Cardiac muscle cell (in vitro differentiated cells and primary cell): ENCODE data around the gene BOD1L1. TPM values are rescaled to one million over a fixed set of nuclear protein-coding genes. Genes with fewer than 3 reads are reported as not detected.

ENCODE experiments used
- DNase-seq, 2 donors: peaks; one replicate each; pipeline versions ENCODE4 v3.0.0 to v3.0.0-alpha.2; 2010 to 2017; ENCODE audit warnings: low read depth in 1 of 2, low spot score in 1 of 2
- H3K27ac ChIP-seq: fragments of 200-600 bp; sonication (generic); 2 replicates; pipeline ENCODE4 v1.5.1; 2016
- H3K27me3 ChIP-seq: fragments of 200-600 bp; sonication (generic); 2 replicates; pipeline ENCODE4 v1.6.0; 2016; ENCODE audit warnings: control low read depth
- H3K36me3 ChIP-seq: fragments of 200-600 bp; sonication (generic); 2 replicates; pipeline ENCODE4 v1.5.1; 2016; ENCODE audit warnings: control low read depth
- H3K4me1 ChIP-seq: fragments of 200-600 bp; sonication (generic); 2 replicates; pipeline ENCODE4 v1.8.1; 2017; ENCODE audit warnings: low read depth, mild to moderate bottlenecking, mixed run types
- H3K4me3 ChIP-seq: fragments of 200-600 bp; sonication (generic); 2 replicates; pipeline ENCODE4 v1.5.1; 2016; ENCODE audit warnings: mild to moderate bottlenecking
- H3K9me3 ChIP-seq: fragments of 200-600 bp; sonication (generic); 2 replicates; pipeline ENCODE4 v1.5.1; 2017; ENCODE audit warnings: low read depth, mild to moderate bottlenecking, control low read depth
- polyA plus RNA-seq: library from polyadenylated mRNA; unstranded; fragments of >200 nt; fragmentation: Nextera tagmentation; extraction: Ambion mirVana; gene quantifications from 2 replicates; pipeline ENCODE4 v1.2.1, GENCODE V29; 2016
- total RNA-seq: library from RNA; depleted of rRNA; stranded (reverse); fragments of >200 nt; gene quantifications from 2 replicates; pipeline ENCODE4 v1.2.3, GENCODE V29; 2016
- TF ChIP-seq, protein P1 (sequence below): IDR thresholded peaks from 2 replicates; pipeline ENCODE4 v1.5.1; 2012; ENCODE audit warnings: low read depth, mild to moderate bottlenecking, low read length

The BOD1L1 gene
- total and polyA plus RNA-seq, 2 experiments from 2014 or later = 17.7 to 35.8 TPM

DNA sequence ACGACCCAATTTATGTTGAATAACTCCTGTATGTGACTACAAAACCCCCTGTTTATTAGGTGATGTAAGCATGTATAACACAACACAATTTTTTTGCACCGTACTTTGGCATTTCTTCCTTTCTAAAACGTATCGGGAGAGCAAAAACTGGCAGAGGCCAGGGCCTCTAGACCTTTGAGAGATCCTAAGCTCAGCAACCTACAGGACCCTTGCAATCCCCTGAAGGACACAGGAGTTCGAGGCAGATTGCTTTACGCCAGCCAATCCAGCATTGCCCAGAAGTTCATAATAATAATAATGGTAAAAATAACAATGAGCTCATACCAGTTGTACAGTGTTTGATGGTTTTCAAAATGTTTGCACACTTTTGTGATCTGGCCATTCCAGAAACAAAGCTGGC, 90.9 kb downstream of the BOD1L1 start:
- Histone ChIP-seq H3K27me3 (peaks cover 100% of the 10 kb centered on the region), H3K36me3 (no peaks in the 10 kb centered on the region), H3K27ac (no peak overlapping the region), H3K4me3 (no peak overlapping the region), H3K9me3 (no peaks in the 10 kb centered on the region), H3K4me1 (peaks cover 3% of the 10 kb centered on the region)
- TF ChIP-seq, protein P1, sequence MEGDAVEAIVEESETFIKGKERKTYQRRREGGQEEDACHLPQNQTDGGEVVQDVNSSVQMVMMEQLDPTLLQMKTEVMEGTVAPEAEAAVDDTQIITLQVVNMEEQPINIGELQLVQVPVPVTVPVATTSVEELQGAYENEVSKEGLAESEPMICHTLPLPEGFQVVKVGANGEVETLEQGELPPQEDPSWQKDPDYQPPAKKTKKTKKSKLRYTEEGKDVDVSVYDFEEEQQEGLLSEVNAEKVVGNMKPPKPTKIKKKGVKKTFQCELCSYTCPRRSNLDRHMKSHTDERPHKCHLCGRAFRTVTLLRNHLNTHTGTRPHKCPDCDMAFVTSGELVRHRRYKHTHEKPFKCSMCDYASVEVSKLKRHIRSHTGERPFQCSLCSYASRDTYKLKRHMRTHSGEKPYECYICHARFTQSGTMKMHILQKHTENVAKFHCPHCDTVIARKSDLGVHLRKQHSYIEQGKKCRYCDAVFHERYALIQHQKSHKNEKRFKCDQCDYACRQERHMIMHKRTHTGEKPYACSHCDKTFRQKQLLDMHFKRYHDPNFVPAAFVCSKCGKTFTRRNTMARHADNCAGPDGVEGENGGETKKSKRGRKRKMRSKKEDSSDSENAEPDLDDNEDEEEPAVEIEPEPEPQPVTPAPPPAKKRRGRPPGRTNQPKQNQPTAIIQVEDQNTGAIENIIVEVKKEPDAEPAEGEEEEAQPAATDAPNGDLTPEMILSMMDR = no peak
- DNase-seq = no peak

DNA sequence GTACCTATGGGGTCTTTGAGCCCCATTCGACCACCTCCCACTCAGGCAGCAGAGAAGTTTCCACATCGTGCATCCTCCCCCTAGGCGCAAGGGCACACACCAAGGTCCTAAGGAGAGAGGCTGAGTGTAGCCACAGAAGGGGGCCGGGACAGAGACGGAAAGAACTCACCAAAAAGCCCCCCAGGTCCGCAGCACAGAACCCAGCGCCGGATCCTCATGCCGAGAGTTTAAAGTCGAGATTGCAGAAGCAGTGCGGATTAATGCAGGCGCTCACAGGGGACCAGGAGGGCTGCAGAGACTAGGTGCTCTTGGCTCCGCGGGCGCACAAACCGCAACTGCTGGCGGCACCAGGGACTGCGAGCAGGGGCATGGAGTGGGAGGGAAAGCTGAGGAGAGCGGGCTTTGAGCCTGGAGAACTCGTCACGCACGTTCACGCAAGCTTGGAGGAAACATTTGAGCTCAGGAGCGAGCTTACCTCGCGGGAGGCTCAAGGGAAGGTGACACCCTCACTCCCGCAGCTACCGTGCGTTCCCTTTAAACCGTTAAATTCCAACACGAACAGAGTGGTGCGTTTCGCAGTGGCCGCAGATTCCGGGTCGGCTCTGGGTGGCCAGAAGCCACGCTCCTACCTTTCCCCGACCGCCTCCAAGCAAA, 91.7 kb downstream of the BOD1L1 start:
- TF ChIP-seq, protein P1 = no peak
- H3K27me3 ChIP-seq = peaks cover 100% of the 10 kb centered on the region
- no peaks in the 10 kb centered on the region for H3K9me3 ChIP-seq
- no peak overlapping the region for H3K4me3 ChIP-seq
- H3K27ac ChIP-seq = no peak overlapping the region
- peaks cover 3% of the 10 kb centered on the region for H3K4me1 ChIP-seq
- DNase-seq = no peak
- no peaks in the 10 kb centered on the region for H3K36me3 ChIP-seq

DNA sequence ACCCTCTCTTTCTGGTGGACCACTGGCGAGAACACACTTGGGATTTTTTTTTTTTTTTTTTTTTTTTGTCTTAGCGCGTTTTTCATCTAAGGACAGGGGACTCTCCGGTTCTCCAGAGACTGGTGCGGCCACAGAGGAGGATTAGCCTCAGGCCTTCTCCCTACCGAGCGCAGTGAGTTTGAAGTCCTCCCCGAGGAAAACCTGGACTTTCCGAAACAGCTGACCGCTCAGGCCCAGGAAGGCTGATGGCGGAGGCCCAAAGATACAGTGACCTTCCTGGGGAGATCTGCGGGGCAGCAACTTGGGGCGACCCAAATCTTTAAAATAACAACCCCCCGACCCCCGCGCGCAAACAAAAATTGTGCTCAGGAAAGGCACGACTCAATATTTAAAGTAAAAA, 92.4 kb downstream of the BOD1L1 start:
- TF ChIP-seq, protein P1 = no peak
- DNase-seq = no peak
- H3K27ac ChIP-seq = no peak overlapping the region
- H3K4me3 ChIP-seq = no peak overlapping the region
- peaks cover 3% of the 10 kb centered on the region for H3K4me1 ChIP-seq
- H3K36me3 ChIP-seq = no peaks in the 10 kb centered on the region
- no peaks in the 10 kb centered on the region for H3K9me3 ChIP-seq
- peaks cover 100% of the 10 kb centered on the region for H3K27me3 ChIP-seq

- TF ChIP-seq, protein P1 = no peak
- Histone ChIP-seq H3K27me3 (peaks cover 100% of the 10 kb centered on the region), H3K27ac (no peak overlapping the region), H3K4me1 (peaks cover 3% of the 10 kb centered on the region), H3K9me3 (no peaks in the 10 kb centered on the region), H3K36me3 (no peaks in the 10 kb centered on the region), H3K4me3 (no peak overlapping the region)
- no peak for DNase-seq
These were observed 93.0 kb downstream of the BOD1L1 start for GRCh38 chr4:13534344-13535063.

DNA sequence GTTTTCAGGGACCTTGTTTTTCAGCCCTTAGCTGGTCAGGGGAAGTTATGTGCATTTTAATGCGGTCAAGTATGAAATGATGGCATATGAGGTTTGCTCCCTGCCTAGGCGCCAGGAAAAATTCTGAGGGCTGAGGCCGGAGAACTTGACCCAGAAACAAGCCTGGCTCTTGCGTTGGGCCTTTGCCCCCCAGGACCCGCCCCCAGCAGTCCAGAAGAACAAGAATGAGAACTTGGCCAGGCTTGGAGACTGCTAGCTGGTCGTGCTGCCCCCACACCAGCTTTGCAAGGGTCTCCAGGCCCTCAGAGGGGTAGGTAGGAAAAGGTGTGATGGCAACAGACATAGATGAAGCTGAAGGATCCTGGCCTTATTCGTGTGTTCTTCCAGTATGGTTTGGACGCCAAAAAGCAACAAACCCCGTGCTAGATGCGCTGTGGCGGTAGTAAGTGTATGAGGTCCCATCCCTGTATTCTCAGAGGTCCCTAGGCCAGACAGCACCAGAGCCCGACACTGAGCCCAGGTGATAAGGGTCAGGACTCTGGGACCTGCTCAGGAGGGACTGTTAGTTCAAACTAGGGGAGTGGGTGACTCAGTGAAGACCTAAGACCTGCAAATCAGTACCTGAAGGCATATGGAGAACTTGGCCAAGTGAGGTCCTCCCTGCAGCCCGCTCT, 93.7 kb downstream of the BOD1L1 start:
- no peak for DNase-seq
- H3K9me3 ChIP-seq = no peaks in the 10 kb centered on the region
- H3K27me3 ChIP-seq = peaks cover 100% of the 10 kb centered on the region
- TF ChIP-seq, protein P1 = no peak
- no peak overlapping the region for H3K4me3 ChIP-seq
- no peak overlapping the region for H3K27ac ChIP-seq
- H3K4me1 ChIP-seq = no peaks in the 10 kb centered on the region
- no peaks in the 10 kb centered on the region for H3K36me3 ChIP-seq
